Activated CD4-positive, CD25-positive, alpha-beta regulatory T cell treated with anti-CD3 and anti-CD28 coated beads, Interleukin-2, amount 50 U/mL, for 16 hours (primary cell): Measurements from ENCODE around the gene BTN2A1.
"Not testable (repeated sequence)": the region's sequence is repeated elsewhere in the genome, so short reads cannot be mapped to it uniquely, and the experiment has no call there.

Experiments
- DNase-seq: peaks from one replicate; pipeline ENCODE4 v3.0.0-alpha.2; 2020; ENCODE audit warnings: low read depth, low spot score

The BTN2A1 gene

GRCh38 chr6:26432627-26433201 lies 25.0 kb upstream of the BTN2A1 start:
- DNase-seq, result no peak

GRCh38 chr6:26433680-26434079 lies 24.1 kb upstream of the BTN2A1 start:
- not testable (repeated sequence) for DNase-seq

GRCh38 chr6:26436018-26436417 lies 21.7 kb upstream of the BTN2A1 start:
- DNase-seq, result no peak

DNA sequence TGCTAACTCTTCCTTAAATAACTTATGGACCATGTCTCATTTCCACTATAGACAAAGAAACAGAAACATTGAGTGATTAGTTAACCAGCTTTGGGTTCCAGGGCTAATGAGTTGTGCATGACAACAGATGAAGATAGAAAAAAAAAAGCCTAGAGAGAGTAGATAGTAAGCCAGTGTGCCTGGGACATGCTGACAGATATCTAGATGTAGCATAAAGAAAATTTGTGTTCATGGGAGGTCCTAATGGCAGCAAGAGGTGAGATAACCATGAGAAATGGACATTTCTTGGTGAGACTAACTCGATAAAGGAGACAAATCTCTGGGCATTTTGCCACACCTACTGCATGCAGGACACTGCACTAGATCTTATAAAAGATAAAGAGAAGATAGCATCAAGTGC lies 20.2 kb upstream of the BTN2A1 start:
- DNase-seq, result no peak

- DNase-seq, result no peak
Measured at GRCh38 chr6:26438000-26438399, 19.8 kb upstream of the BTN2A1 start.

GRCh38 chr6:26439151-26440125 lies 18.3 kb upstream of the BTN2A1 start:
- no peak for DNase-seq

- no peak for DNase-seq
Measured at GRCh38 chr6:26440977-26441358, 16.8 kb upstream of the BTN2A1 start.

- DNase-seq, result no peak
Measured at GRCh38 chr6:26441977-26442376, 15.8 kb upstream of the BTN2A1 start.

- no peak for DNase-seq
Measured at GRCh38 chr6:26445934-26446667, 11.7 kb upstream of the BTN2A1 start.

- DNase-seq, result no peak
Measured at GRCh38 chr6:26447257-26447656, 10.5 kb upstream of the BTN2A1 start.

GRCh38 chr6:26450240-26450639 lies 7.5 kb upstream of the BTN2A1 start:
- DNase-seq, result no peak

GRCh38 chr6:26452631-26453235 lies 5.0 kb upstream of the BTN2A1 start:
- no peak for DNase-seq

DNA sequence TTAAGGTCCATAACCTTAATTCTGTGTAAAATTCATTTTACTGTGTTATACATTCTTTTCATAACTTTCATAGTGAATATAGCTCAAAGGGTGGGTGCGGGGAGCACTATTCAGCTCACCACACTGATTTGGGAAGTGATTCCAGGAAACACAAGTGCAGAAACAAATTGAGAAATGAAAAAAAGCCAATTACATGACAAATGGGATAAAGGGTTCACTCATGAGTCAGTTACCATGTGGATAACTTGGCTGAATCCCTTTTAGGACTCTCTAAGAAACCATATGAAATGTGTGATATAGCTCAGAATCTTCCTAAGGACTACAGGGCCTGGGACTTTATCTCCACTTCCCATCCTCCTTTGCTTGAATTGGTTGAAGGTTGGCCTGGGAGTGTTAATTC lies 3.1 kb upstream of the BTN2A1 start:
- DNase-seq, result no peak

GRCh38 chr6:26455357-26455970 lies 2.3 kb upstream of the BTN2A1 start:
- no peak for DNase-seq

DNA sequence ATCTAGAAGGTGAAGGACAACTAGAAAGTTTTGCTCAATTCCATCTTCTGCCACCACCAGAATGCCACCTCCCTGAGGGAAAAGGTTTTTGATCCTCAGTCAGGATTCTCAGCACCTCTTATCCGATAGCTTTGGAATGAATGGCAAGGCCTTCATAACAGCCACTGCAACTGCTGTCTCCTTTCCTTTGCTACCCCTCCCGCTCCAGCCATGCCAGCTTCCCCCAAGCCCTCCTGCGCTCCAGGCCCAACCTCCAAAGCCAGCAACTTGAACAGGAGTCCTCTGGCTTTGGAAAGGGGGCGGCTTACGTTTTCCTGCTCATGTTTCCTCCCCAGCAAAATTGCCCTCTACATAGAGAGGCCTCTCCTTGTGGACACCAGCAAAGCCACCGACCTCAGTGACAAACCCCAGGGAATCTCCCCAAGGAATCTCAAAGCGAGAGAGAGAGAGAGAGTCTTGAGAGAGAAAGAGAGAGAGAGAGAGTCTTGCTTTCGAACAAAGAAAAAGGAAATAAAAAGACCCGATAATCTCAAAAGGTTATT lies 420 bp upstream of the BTN2A1 start:
- DNase-seq, result no peak

GRCh38 chr6:26459023-26459810 lies 1.5 kb downstream of the BTN2A1 start:
- DNase-seq, result no peak

DNA sequence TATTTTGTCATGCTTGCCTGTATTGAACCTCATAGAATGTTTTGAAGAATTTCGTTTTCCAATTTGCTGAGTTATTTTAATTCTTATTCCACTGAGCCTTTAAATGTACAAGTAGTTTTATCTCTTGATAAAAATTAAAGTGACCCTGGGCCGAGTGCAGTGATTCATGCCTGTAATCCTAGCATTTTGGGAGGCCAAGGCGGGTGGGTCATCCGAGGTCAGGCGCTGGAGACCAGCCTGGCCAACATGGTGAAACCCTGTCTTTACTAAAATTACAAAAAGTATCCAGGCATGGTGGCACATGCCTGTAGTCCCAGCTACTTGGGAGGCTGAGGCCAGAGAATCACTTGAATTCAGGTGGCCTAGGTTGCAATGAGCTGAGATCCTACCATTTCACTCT lies 3.6 kb downstream of the BTN2A1 start:
- DNase-seq, result not testable (repeated sequence)

DNA sequence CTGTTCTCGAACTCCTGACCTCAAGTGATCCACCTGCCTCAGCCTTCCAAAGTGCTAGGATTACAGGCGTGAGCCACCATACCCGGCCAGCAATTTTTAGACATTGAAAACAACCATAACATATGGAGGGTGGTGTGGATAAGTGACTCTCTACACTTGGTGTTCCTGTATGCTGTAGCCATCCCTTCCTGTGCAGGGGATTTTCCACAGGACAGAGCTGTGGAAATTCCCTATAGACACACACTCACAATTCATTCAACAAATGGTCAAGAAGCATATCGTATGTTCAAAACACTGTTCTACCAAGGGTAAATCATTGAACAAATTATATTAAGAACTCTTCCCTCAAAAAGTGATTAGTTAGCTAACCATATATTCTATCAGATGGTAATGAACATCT lies 6.3 kb downstream of the BTN2A1 start:
- no peak for DNase-seq

GRCh38 chr6:26464416-26465131 lies 6.8 kb downstream of the BTN2A1 start:
- DNase-seq, result no peak

DNA sequence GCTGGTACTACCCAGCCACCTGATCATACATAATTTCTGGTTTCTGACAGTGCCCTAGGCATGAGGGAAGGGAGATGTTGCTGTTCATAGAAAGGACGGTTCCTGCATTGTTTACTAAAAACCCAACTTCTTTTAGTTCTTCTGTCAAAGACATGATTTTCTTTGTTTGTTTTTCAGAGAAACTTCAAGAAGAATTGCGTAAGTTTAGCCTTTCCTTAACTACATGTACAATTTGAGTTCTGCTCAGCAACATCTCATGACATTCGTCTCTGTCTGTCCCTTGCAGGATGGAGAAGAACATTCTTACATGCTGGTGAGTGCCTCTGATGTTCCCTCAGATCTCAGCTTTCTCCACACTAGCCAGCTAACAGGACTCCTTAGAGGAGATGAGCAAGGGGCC lies 8.0 kb downstream of the BTN2A1 start:
- no peak for DNase-seq
